Bronchial epithelial cell (primary cell): ENCODE results near the gene ANKRD23. TPM values are rescaled to one million over a fixed set of nuclear protein-coding genes. Genes with fewer than 3 reads are reported as not detected.
A peak's percentile ranks its signal among the peaks of the same experiment; 100 is the strongest.

Experiments
- DNase-seq: peaks from one replicate; pipeline ENCODE4 v3.0.0-alpha.2; 2010; ENCODE audit warnings: low read depth
- FAIRE-seq: peaks from 2 replicates; lab custom pipeline; 2011; peaks lifted over from hg19 to GRCh38; lab: Jason Lieb, UNC
- H3K27me3 ChIP-seq: 2 replicates; pipeline ENCODE4 v1.5.1; 2011; ENCODE audit warnings: low read length; ENCODE audit not compliant: control insufficient read depth, insufficient read depth
- H3K36me3 ChIP-seq: 2 replicates; pipeline ENCODE4 v1.5.1; 2011; ENCODE audit warnings: low read length; ENCODE audit not compliant: control insufficient read depth, insufficient read depth
- H3K4me3 ChIP-seq: 2 replicates; pipeline ENCODE4 v1.5.1; 2011; ENCODE audit warnings: mild to moderate bottlenecking, low read depth, low read length, control low read depth
- CTCF ChIP-seq: IDR thresholded peaks from 2 replicates; pipeline ENCODE4 v1.5.1; 2011; ENCODE audit warnings: mild to moderate bottlenecking, moderate library complexity, low read length, control low read depth, inconsistent platforms; ENCODE audit not compliant: insufficient read depth, severe bottlenecking
- total RNA-seq: library from RNA; depleted of rRNA; stranded (reverse); fragments of >200 nt; gene quantifications from 2 replicates; pipeline ENCODE4 v1.2.1, GENCODE V29; 2014

ANKRD23 gene
- total RNA-seq, 1 donor from 2014 or later, result 0.79 TPM

DNA sequence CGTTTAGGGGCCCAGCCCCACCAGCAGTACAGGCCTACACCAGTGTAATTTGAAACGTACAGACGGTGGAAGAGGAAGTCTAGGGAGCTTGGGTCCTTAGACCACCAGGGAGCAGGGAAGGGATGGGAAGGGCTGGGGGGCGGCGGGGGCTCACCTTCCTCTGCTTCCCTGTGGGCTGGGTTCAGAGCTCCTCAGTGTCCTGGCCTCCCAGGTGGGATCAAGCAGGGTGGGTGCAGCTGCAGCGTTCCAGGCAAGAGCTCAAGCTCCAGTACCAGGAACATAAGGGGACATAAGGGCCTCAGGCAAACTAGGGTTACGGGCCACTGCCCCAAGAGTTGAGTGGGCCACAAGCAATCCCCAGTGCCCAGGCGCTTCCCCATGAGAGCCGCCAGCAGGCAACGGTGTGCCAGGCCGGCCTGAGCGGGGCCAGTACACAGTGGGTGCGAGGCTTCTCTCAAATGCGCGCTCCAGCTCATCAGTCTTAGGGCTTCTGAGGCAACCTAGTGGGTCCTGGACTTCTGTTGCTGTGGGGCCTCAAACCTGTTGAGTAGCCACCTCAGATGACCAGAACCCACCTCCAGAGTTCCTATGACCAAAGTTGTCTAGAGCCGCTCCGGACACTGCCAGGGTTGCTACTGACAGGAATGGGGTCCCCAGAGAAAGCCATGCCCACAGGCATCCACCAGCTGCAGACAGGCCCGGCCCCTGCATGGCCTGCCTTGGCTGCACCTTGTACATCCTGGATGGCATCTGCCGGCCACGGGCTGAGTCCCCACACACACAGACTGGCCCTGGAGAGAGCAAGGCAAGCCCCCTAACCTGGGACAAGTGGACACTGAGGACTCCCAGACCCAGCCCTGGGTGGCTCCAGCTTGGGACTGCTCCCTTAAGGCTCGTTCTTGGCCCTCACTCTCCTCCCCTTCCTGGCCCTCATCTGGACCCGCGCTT lies 5.2 kb downstream of the ANKRD23 start:
- no peak for TF ChIP-seq CTCF
- FAIRE-seq, result no peak
- no peaks in the 10 kb centered on the region for H3K27me3 ChIP-seq

GRCh38 chr2:96837575-96837974 lies 6.2 kb downstream of the ANKRD23 start:
- Histone ChIP-seq H3K36me3 (peaks cover 2% of the 10 kb centered on the region), H3K4me3 (no peak overlapping the region), H3K27me3 (no peaks in the 10 kb centered on the region)
- TF ChIP-seq CTCF, result no peak
- no peak for DNase-seq
- FAIRE-seq, result no peak

More for the DNA sequence above, 5.2 kb downstream of the ANKRD23 start:
- Histone ChIP-seq H3K4me3 (no peak overlapping the region), H3K36me3 (peaks cover 1% of the 10 kb centered on the region)
- DNase-seq, result no peak

GRCh38 chr2:96835830-96836229 lies 8.0 kb downstream of the ANKRD23 start:
- DNase-seq (no peak), FAIRE-seq (no peak)
- Histone ChIP-seq H3K36me3 (peaks cover 4% of the 10 kb centered on the region), H3K4me3 (no peak overlapping the region), H3K27me3 (no peaks in the 10 kb centered on the region)
- TF ChIP-seq CTCF, result no peak

DNA sequence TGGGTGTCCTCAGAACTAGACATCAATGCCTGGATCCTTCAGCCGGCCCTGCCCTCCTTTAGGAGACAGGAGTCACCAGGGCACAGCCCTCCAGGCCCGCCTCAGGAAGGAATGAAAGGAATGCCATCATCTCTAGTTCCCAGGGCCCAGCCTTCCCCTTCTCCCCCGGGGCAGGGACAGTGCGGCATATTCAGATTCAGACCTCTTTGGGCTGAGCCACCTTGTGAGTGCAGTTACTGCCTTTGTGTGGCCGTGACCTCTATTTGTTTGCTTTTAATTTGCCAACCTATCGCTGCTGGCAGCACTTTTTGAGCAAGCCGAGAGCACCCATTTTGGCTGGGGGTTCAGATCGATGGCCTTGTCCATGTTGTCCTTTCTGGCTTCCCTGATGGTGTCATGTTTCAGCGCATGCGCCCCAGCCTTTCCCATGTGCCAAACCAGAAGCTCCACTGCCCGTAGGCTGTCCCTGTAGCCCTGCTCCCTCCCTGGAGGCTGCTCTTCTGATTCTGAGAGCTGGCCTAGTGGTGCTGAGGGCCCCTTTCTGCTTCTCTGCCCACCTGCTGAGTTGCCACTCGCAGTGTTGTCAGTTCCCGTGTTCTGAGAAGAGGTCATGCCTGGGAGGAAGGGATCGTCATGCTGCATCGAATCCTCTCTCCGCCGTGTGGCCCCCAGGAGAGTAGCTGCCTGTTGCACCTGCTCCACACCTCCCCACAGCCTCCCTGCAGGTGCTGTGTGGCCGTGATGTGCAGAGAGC lies 10.9 kb downstream of the ANKRD23 start:
- H3K4me3 ChIP-seq, result no peak overlapping the region
- no peaks in the 10 kb centered on the region for H3K27me3 ChIP-seq
- TF ChIP-seq CTCF, result no peak
- H3K36me3 ChIP-seq, result peaks cover 11% of the 10 kb centered on the region
- peak; percentile 94 for FAIRE-seq
- peak; percentile 59 for DNase-seq

GRCh38 chr2:96832408-96832753 lies 11.4 kb downstream of the ANKRD23 start:
- no peak for DNase-seq
- H3K36me3 ChIP-seq, result peaks cover 16% of the 10 kb centered on the region
- H3K4me3 ChIP-seq, result no peak overlapping the region
- no peaks in the 10 kb centered on the region for H3K27me3 ChIP-seq
- FAIRE-seq, result no peak
- no peak for TF ChIP-seq CTCF
